HL-60 (cell line): Measurements from ENCODE around the gene AGMO.

Experiments used
- DNase-seq, 2 experiments: peaks; one replicate each; pipeline ENCODE4 v3.0.0-alpha.2; 2010 to 2020; ENCODE audit warnings: low read depth in 1 of 2, low spot score in 1 of 2
- H3K27ac ChIP-seq: fragments of 250-450 bp; sonication (Bioruptor Pico); replicated peaks from 2 replicates; pipeline ENCODE4 v1.5.1; 2020; ENCODE audit warnings: mild to moderate bottlenecking, moderate library complexity
- H3K27me3 ChIP-seq: fragments of 250-450 bp; sonication (Bioruptor Pico); 2 replicates; pipeline ENCODE4 v1.5.1; 2021; ENCODE audit warnings: mild to moderate bottlenecking, moderate library complexity; ENCODE audit not compliant: insufficient read depth, poor library complexity, severe bottlenecking
- H3K4me3 ChIP-seq: replicated peaks from 2 replicates; pipeline ENCODE4 v1.5.1; 2011; ENCODE audit warnings: mild to moderate bottlenecking, control low read depth, low read length; ENCODE audit not compliant: insufficient read depth
- CTCF ChIP-seq: IDR thresholded peaks from one replicate; pipeline ENCODE4 v1.5.1; 2011; ENCODE audit warnings: low read length, control low read depth, inconsistent platforms; ENCODE audit not compliant: insufficient read depth
- GABPA ChIP-seq: IDR thresholded peaks from 2 replicates; pipeline ENCODE4 v1.6.1; 2012; ENCODE audit warnings: low read depth
- POLR2AphosphoS5 ChIP-seq: IDR thresholded peaks from 2 replicates; pipeline ENCODE4 v1.6.1; 2012; ENCODE audit warnings: low read depth
- REST ChIP-seq: IDR thresholded peaks from 2 replicates; pipeline ENCODE4 v1.6.1; 2012; ENCODE audit warnings: low read depth; ENCODE audit not compliant: insufficient replicate concordance
- SPI1 ChIP-seq: IDR thresholded peaks from 2 replicates; pipeline ENCODE4 v1.6.1; 2012; ENCODE audit warnings: low read depth, mild to moderate bottlenecking, borderline replicate concordance

AGMO gene

GRCh38 chr7:15225981-15226380, 335.8 kb downstream of the AGMO start:
- no peak overlapping the region for H3K27ac ChIP-seq
- TF ChIP-seq CTCF = no peak
- no peak for TF ChIP-seq REST
- TF ChIP-seq POLR2AphosphoS5 = no peak
- TF ChIP-seq GABPA = no peak
- no peak for TF ChIP-seq SPI1

GRCh38 chr7:15219758-15220157, 342.1 kb downstream of the AGMO start:
- no peak for DNase-seq
- Histone ChIP-seq H3K27ac (no peak overlapping the region), H3K27me3 (no peaks in the 10 kb centered on the region), H3K4me3 (no peak overlapping the region)
- TF ChIP-seq POLR2AphosphoS5 = no peak
- peak; percentile 54; the same call in 1 of the 2 replicates for TF ChIP-seq SPI1

More at GRCh38 chr7:15225981-15226380, 335.8 kb downstream of the AGMO start:
- no peaks in the 10 kb centered on the region for H3K27me3 ChIP-seq
- DNase-seq = no peak
- no peak overlapping the region for H3K4me3 ChIP-seq

DNA sequence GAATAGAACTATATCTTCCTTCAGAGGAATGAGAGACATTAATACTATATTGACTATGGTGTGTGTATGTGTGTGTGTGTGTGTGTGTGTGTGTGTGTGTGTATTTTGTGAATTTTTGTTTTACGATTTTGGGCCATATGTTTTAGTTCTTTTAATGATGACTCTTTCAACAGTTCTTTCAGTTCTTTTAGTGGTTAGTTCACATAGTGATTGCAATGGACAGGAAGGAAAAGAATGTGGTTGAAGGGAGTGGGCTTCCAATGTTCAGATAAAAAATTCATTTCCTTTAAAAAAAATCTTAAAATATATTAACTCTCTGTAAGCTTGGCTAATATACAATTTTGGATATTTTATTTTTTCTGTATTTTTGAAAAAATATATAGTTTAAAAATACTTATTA, 343.6 kb downstream of the AGMO start:
- no peak overlapping the region for H3K27ac ChIP-seq
- no peak overlapping the region for H3K4me3 ChIP-seq
- TF ChIP-seq SPI1 = no peak
- no peak for TF ChIP-seq CTCF
- no peak for TF ChIP-seq POLR2AphosphoS5
- TF ChIP-seq REST = no peak
- TF ChIP-seq GABPA = no peak
- no peak for DNase-seq
- no peaks in the 10 kb centered on the region for H3K27me3 ChIP-seq

- DNase-seq = no peak
- no peak for TF ChIP-seq CTCF
- no peak for TF ChIP-seq POLR2AphosphoS5
- TF ChIP-seq GABPA = no peak
- no peak for TF ChIP-seq SPI1
- TF ChIP-seq REST = no peak
- Histone ChIP-seq H3K27me3 (no peaks in the 10 kb centered on the region), H3K27ac (no peak overlapping the region), H3K4me3 (no peak overlapping the region)
These were observed 346.2 kb downstream of the AGMO start for GRCh38 chr7:15215616-15216015.
